CD4-positive, CD25-positive, alpha-beta regulatory T cell (primary cell): ENCODE results near the gene B4GALNT4. TPM values are rescaled to one million over a fixed set of nuclear protein-coding genes. Genes with fewer than 3 reads are reported as not detected.
A peak's percentile ranks its signal among the peaks of the same experiment; 100 is the strongest.

Experiments used
- ATAC-seq, 2 donors: fragments of 150-1000 bp; cut with Tn5 transposase; one replicate each; pipeline ENCODE4 v1.10.0; 2021; ENCODE audit warnings: low read depth in 2 of 2, moderate number of reproducible peaks in 2 of 2, moderate library complexity in 1 of 2
- DNase-seq, 3 donors: peaks; one replicate each; pipeline versions ENCODE4 v3.0.0 to v3.0.0-alpha.2; 2012 to 2022; ENCODE audit warnings: mixed read lengths in 1 of 3
- H3K27ac ChIP-seq: one replicate; pipeline ENCODE4 v1.7.0; 2013; ENCODE audit warnings: mild to moderate bottlenecking, low read length; ENCODE audit not compliant: insufficient read depth, poor library complexity, severe bottlenecking
- H3K27me3 ChIP-seq: one replicate; pipeline ENCODE4 v1.7.0; 2013; ENCODE audit warnings: low read length; ENCODE audit not compliant: control insufficient read depth, insufficient read depth
- H3K36me3 ChIP-seq: one replicate; pipeline ENCODE4 v1.7.0; 2013; ENCODE audit warnings: mild to moderate bottlenecking, low read length, moderate library complexity; ENCODE audit not compliant: control insufficient read depth, insufficient read depth
- H3K4me1 ChIP-seq: 2 replicates; pipeline ENCODE4 v1.7.0; 2013; ENCODE audit warnings: mild to moderate bottlenecking, low read length; ENCODE audit not compliant: insufficient read depth, control insufficient read depth, poor library complexity, severe bottlenecking
- H3K4me3 ChIP-seq: one replicate; pipeline ENCODE4 v1.7.0; 2013; ENCODE audit warnings: low read depth, mild to moderate bottlenecking, low read length, moderate library complexity
- H3K9me3 ChIP-seq, 2 experiments: 1 replicate in 1 of 2; 2 replicates in 1 of 2; pipeline ENCODE4 v1.7.0; 2013; ENCODE audit warnings: low read length in 2 of 2, mild to moderate bottlenecking in 1 of 2, moderate library complexity in 1 of 2; ENCODE audit not compliant: control insufficient read depth in 2 of 2
- H3K27ac Mint-ChIP-seq, 3 donors: one replicate each; pipeline ENCODE4 v1.8.0; 2020 to 2022; ENCODE audit warnings: mild to moderate bottlenecking in 3 of 3, mixed read lengths in 3 of 3, moderate library complexity in 2 of 3
- H3K27me3 Mint-ChIP-seq: one replicate; pipeline ENCODE4 v1.8.0; 2022; ENCODE audit warnings: mild to moderate bottlenecking, mixed read lengths
- H3K36me3 Mint-ChIP-seq: one replicate; pipeline ENCODE4 v1.8.0; 2020; ENCODE audit warnings: mixed read lengths
- H3K4me1 Mint-ChIP-seq, 4 donors: one replicate each; pipeline ENCODE4 v1.8.0; 2020 to 2022; ENCODE audit warnings: mixed read lengths in 4 of 4, mild to moderate bottlenecking in 1 of 4
- H3K4me3 Mint-ChIP-seq, 4 donors: one replicate each; pipeline ENCODE4 v1.8.0; 2020 to 2022; ENCODE audit warnings: mild to moderate bottlenecking in 4 of 4, mixed read lengths in 4 of 4, moderate library complexity in 3 of 4
- H3K9me3 Mint-ChIP-seq, 7 donors: one replicate each; pipeline ENCODE4 v1.8.0; 2020 to 2022; ENCODE audit warnings: mixed read lengths in 7 of 7, mild to moderate bottlenecking in 3 of 7, moderate library complexity in 2 of 7
- polyA plus RNA-seq, 4 donors: library from polyadenylated mRNA; unstranded; fragments of 300-500 nt; fragmentation: Illumina TruSeq; gene quantifications; one replicate each; pipeline ENCODE4 v1.2.3, GENCODE V29; 2021
- total RNA-seq: library from RNA; stranded (reverse); gene quantifications from one replicate; pipeline ENCODE4 v1.2.3, GENCODE V29; 2022

Gene B4GALNT4
- total and polyA plus RNA-seq, 5 donors from 2014 or later: 0.99 TPM; not detected in 4

GRCh38 chr11:371051-371450 is 1.8 kb downstream of the B4GALNT4 start:
- H3K9me3 ChIP-seq: no peaks in the 10 kb centered on the region
- no peak overlapping the region for H3K27ac Mint-ChIP-seq
- H3K4me3 Mint-ChIP-seq: peak overlapping the region in 1 of 4 donors; percentile 32
- DNase-seq (no peak), ATAC-seq (no peak)
- H3K27ac ChIP-seq: no peak overlapping the region
- peaks cover 38% of the 10 kb centered on the region for H3K27me3 Mint-ChIP-seq
- peaks cover 10% of the 10 kb centered on the region for H3K4me1 ChIP-seq
- H3K9me3 Mint-ChIP-seq: peaks cover 0 to 4% (median 0%) of the 10 kb centered on the region in 7 donors
- no peaks in the 10 kb centered on the region for H3K36me3 ChIP-seq
- no peak overlapping the region for H3K4me3 ChIP-seq
- H3K36me3 Mint-ChIP-seq: no peaks in the 10 kb centered on the region
- peaks cover 0 to 18% (median 2%) of the 10 kb centered on the region in 4 donors for H3K4me1 Mint-ChIP-seq
- peaks cover 11% of the 10 kb centered on the region for H3K27me3 ChIP-seq

GRCh38 chr11:371716-372590 is 2.7 kb downstream of the B4GALNT4 start:
- Histone ChIP-seq H3K4me3 (no peak overlapping the region), H3K9me3 (no peaks in the 10 kb centered on the region), H3K4me1 (peaks cover 10% of the 10 kb centered on the region), H3K27me3 (peaks cover 8% of the 10 kb centered on the region), H3K36me3 (no peaks in the 10 kb centered on the region), H3K27ac (no peak overlapping the region)
- peak overlapping the region in 1 of 4 donors; percentile 32 for H3K4me3 Mint-ChIP-seq
- DNase-seq (no peak), ATAC-seq (no peak)
- peak overlapping the region in 1 of 3 donors; percentile 52 for H3K27ac Mint-ChIP-seq
- peaks cover 0 to 4% (median 0%) of the 10 kb centered on the region in 7 donors for H3K9me3 Mint-ChIP-seq
- H3K36me3 Mint-ChIP-seq: no peaks in the 10 kb centered on the region
- peaks cover 0 to 18% (median 2%) of the 10 kb centered on the region in 4 donors for H3K4me1 Mint-ChIP-seq
- H3K27me3 Mint-ChIP-seq: peaks cover 29% of the 10 kb centered on the region

- peaks cover 0 to 15% (median 5%) of the 10 kb centered on the region in 4 donors for H3K4me1 Mint-ChIP-seq
- Histone ChIP-seq H3K27me3 (peaks cover 3% of the 10 kb centered on the region), H3K27ac (no peak overlapping the region), H3K4me3 (no peak overlapping the region), H3K9me3 (no peaks in the 10 kb centered on the region), H3K4me1 (peaks cover 7% of the 10 kb centered on the region), H3K36me3 (no peaks in the 10 kb centered on the region)
- H3K27ac Mint-ChIP-seq: no peak overlapping the region
- DNase-seq (no peak), ATAC-seq (no peak)
- H3K27me3 Mint-ChIP-seq: peaks cover 18% of the 10 kb centered on the region
- H3K36me3 Mint-ChIP-seq: no peaks in the 10 kb centered on the region
- no peak overlapping the region for H3K4me3 Mint-ChIP-seq
- H3K9me3 Mint-ChIP-seq: peaks cover 0 to 4% (median 0%) of the 10 kb centered on the region in 7 donors
These were observed 3.8 kb downstream of the B4GALNT4 start for GRCh38 chr11:372809-373715.

- ATAC-seq: no peak
These were observed 4.6 kb downstream of the B4GALNT4 start for GRCh38 chr11:373716-374551.

GRCh38 chr11:375065-376025 is 6.0 kb downstream of the B4GALNT4 start:
- Mint-ChIP-seq H3K36me3 (no peaks in the 10 kb centered on the region), H3K9me3 (peaks cover 0 to 4% (median 0%) of the 10 kb centered on the region in 7 donors), H3K27me3 (peaks cover 18% of the 10 kb centered on the region), H3K4me1 (peaks cover 0 to 9% (median 2%) of the 10 kb centered on the region in 4 donors), H3K27ac (no peak overlapping the region), H3K4me3 (no peak overlapping the region)
- H3K27ac ChIP-seq: no peak overlapping the region
- no peaks in the 10 kb centered on the region for H3K4me1 ChIP-seq
- no peaks in the 10 kb centered on the region for H3K9me3 ChIP-seq
- no peak for ATAC-seq
- H3K36me3 ChIP-seq: no peaks in the 10 kb centered on the region
- DNase-seq: no peak
- H3K27me3 ChIP-seq: no peaks in the 10 kb centered on the region
- H3K4me3 ChIP-seq: no peak overlapping the region

More at GRCh38 chr11:373716-374551, 4.6 kb downstream of the B4GALNT4 start:
- H3K4me3 ChIP-seq: no peak overlapping the region
- peaks cover 0 to 4% (median 0%) of the 10 kb centered on the region in 7 donors for H3K9me3 Mint-ChIP-seq
- H3K27me3 Mint-ChIP-seq: peaks cover 18% of the 10 kb centered on the region
- H3K4me3 Mint-ChIP-seq: no peak overlapping the region
- H3K27ac Mint-ChIP-seq: peak overlapping the region in 2 of 3 donors; percentile 82 to 86
- no peaks in the 10 kb centered on the region for H3K27me3 ChIP-seq
- H3K36me3 ChIP-seq: no peaks in the 10 kb centered on the region
- peaks cover 0 to 10% (median 2%) of the 10 kb centered on the region in 4 donors for H3K4me1 Mint-ChIP-seq
- H3K4me1 ChIP-seq: no peaks in the 10 kb centered on the region
- no peak overlapping the region for H3K27ac ChIP-seq
- DNase-seq: no peak
- no peaks in the 10 kb centered on the region for H3K36me3 Mint-ChIP-seq
- H3K9me3 ChIP-seq: no peaks in the 10 kb centered on the region

GRCh38 chr11:376531-377173 is 7.4 kb downstream of the B4GALNT4 start:
- no peak overlapping the region for H3K27ac Mint-ChIP-seq
- ATAC-seq (no peak), DNase-seq (no peak)
- peaks cover 0 to 5% (median 2%) of the 10 kb centered on the region in 4 donors for H3K4me1 Mint-ChIP-seq
- Histone ChIP-seq H3K4me3 (no peak overlapping the region), H3K4me1 (no peaks in the 10 kb centered on the region), H3K9me3 (no peaks in the 10 kb centered on the region), H3K27me3 (no peaks in the 10 kb centered on the region), H3K27ac (no peak overlapping the region), H3K36me3 (no peaks in the 10 kb centered on the region)
- no peak overlapping the region for H3K4me3 Mint-ChIP-seq
- H3K27me3 Mint-ChIP-seq: peaks cover 5% of the 10 kb centered on the region
- peaks cover 0 to 6% (median 0%) of the 10 kb centered on the region in 7 donors for H3K9me3 Mint-ChIP-seq
- no peaks in the 10 kb centered on the region for H3K36me3 Mint-ChIP-seq
